HG03469 (cell line): ENCODE results near the gene GLE1.
"Not testable (repeated sequence)": the region's sequence is repeated elsewhere in the genome, so short reads cannot be mapped to it uniquely, and the experiment has no call there.

Source experiments
- ATAC-seq: cut with Tn5 transposase; IDR thresholded peaks from one replicate; pipeline ENCODE4 v1.9.1; 2021; ENCODE audit warnings: mild to moderate bottlenecking, moderate library complexity, moderate number of reproducible peaks; ENCODE audit not compliant: unreplicated experiment

GLE1 gene

GRCh38 chr9:128586934-128587333 is 82.4 kb downstream of the GLE1 start:
- ATAC-seq: not testable (repeated sequence)

GRCh38 chr9:128587453-128587852 is 82.9 kb downstream of the GLE1 start:
- no peak for ATAC-seq

DNA sequence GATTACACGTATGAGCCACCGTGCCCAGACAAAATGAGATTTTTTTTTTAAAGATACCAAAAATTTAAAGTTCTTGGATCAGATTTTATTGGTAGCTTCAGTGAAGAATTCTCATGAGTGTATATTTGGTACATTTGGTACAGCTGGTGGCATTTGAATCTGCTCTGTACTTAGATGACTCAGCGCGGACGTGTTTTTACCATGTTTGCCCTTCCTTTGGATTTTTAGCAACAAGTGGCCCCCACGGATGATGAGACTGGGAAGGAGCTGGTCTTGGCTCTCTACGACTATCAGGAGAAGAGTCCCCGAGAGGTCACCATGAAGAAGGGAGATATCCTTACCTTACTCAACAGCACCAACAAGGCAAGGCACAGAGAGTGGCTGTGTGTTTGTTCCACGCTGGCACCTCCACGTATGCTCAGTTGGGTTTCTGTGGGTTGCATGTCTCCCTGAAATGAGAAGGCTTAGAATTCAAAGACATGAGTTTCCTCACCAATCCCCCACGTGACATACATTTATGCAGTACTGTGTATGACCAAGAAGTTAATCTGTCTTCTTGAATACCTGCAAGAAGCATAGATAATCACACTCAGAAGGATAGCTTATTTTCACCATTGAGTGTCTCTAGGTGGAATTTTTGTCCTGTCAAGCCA is 84.2 kb downstream of the GLE1 start:
- no peak for ATAC-seq
